CD14-positive monocyte (primary cell): ENCODE data around the gene CACNA1C. TPM values are rescaled to one million over a fixed set of nuclear protein-coding genes. Genes with fewer than 3 reads are reported as not detected.

Source experiments
- DNase-seq, 3 donors: peaks; one replicate each; pipeline ENCODE4 v3.0.0-alpha.2; 2011 to 2022
- H2AFZ ChIP-seq: 2 replicates; pipeline ENCODE4 v1.6.0; 2012; ENCODE audit warnings: mild to moderate bottlenecking, low read depth, low read length, inconsistent platforms; ENCODE audit not compliant: insufficient read depth, poor library complexity, severe bottlenecking
- H3K27ac ChIP-seq, 2 donors: 1 replicate in 1 of 2; 2 replicates in 1 of 2; pipeline ENCODE4 v1.5.1; 2012 to 2013; ENCODE audit warnings: low read length in 2 of 2, control low read depth in 1 of 2, inconsistent platforms in 1 of 2, low read depth in 1 of 2, mild to moderate bottlenecking in 1 of 2
- H3K27me3 ChIP-seq, 2 donors: one replicate each; pipeline versions ENCODE4 v1.6.0 to v1.6.1; 2011 to 2013; ENCODE audit warnings: low read length in 2 of 2; ENCODE audit not compliant: control insufficient read depth in 2 of 2, insufficient read depth in 2 of 2
- H3K36me3 ChIP-seq, 2 donors: replicated peaks in 1 of 2; 1 replicate in 1 of 2; 2 replicates in 1 of 2; pipeline versions ENCODE4 v1.5.1 to v1.6.1; 2012 to 2013; ENCODE audit warnings: low read length in 2 of 2, control low read depth in 1 of 2, inconsistent platforms in 1 of 2, mild to moderate bottlenecking in 1 of 2; ENCODE audit not compliant: insufficient read depth in 2 of 2, control insufficient read depth in 1 of 2
- H3K4me1 ChIP-seq, 2 donors: 1 replicate in 1 of 2; 2 replicates in 1 of 2; pipeline versions ENCODE4 v1.5.1 to v1.6.1; 2012 to 2013; ENCODE audit warnings: low read length in 2 of 2, control low read depth in 1 of 2, inconsistent platforms in 1 of 2, mild to moderate bottlenecking in 1 of 2, moderate library complexity in 1 of 2; ENCODE audit not compliant: insufficient read depth in 2 of 2, control insufficient read depth in 1 of 2
- H3K4me2 ChIP-seq: replicated peaks from 2 replicates; pipeline ENCODE3; 2012; ENCODE audit warnings: low read length, moderate library complexity, mild to moderate bottlenecking; ENCODE audit not compliant: poor library complexity, severe bottlenecking; ENCODE audit errors: extremely low read depth
- H3K4me3 ChIP-seq, 3 experiments: fragments of 200-600 bp in 1 of 3; sonication (generic) in 1 of 3; replicated peaks in 1 of 3; 1 replicate in 2 of 3; 2 replicates in 1 of 3; pipeline ENCODE4 v1.5.1; 2011 to 2013; ENCODE audit warnings: low read length in 3 of 3, mild to moderate bottlenecking in 3 of 3, control low read depth in 2 of 3, low read depth in 2 of 3, inconsistent platforms in 1 of 3, moderate library complexity in 1 of 3
- H3K79me2 ChIP-seq: 2 replicates; pipeline ENCODE4 v1.6.0; 2012; ENCODE audit warnings: mild to moderate bottlenecking, control low read depth, inconsistent platforms, low read length, moderate library complexity; ENCODE audit not compliant: insufficient read depth
- H3K9ac ChIP-seq: 2 replicates; pipeline ENCODE4 v1.6.0; 2017; ENCODE audit warnings: low read length, mild to moderate bottlenecking; ENCODE audit not compliant: insufficient read depth, poor library complexity, severe bottlenecking
- H3K9me3 ChIP-seq, 2 donors: replicated peaks in 1 of 2; 1 replicate in 1 of 2; 2 replicates in 1 of 2; pipeline versions ENCODE4 v1.5.1 to v1.6.1; 2012 to 2013; ENCODE audit warnings: low read length in 2 of 2, control low read depth in 1 of 2; ENCODE audit not compliant: control insufficient read depth in 1 of 2, insufficient read depth in 1 of 2
- H4K20me1 ChIP-seq: 2 replicates; pipeline ENCODE4 v1.6.0; 2012; ENCODE audit warnings: mild to moderate bottlenecking, low read length, control low read depth, moderate library complexity; ENCODE audit not compliant: insufficient read depth
- H3K27ac Mint-ChIP-seq, 7 donors: one replicate each; pipeline ENCODE4 v1.8.0; 2020; ENCODE audit warnings: mild to moderate bottlenecking in 7 of 7, mixed read lengths in 7 of 7, moderate library complexity in 6 of 7, inconsistent platforms in 2 of 7
- H3K27me3 Mint-ChIP-seq, 3 donors: one replicate each; pipeline ENCODE4 v1.8.0; 2021 to 2022; ENCODE audit warnings: low read depth in 3 of 3, mild to moderate bottlenecking in 3 of 3, mixed read lengths in 3 of 3, moderate library complexity in 3 of 3, inconsistent platforms in 1 of 3
- H3K36me3 Mint-ChIP-seq, 2 donors: one replicate each; pipeline ENCODE4 v1.8.0; 2020; ENCODE audit warnings: mixed read lengths in 2 of 2, inconsistent platforms in 1 of 2, mild to moderate bottlenecking in 1 of 2
- H3K4me1 Mint-ChIP-seq: one replicate; pipeline ENCODE4 v1.8.0; 2020; ENCODE audit warnings: mild to moderate bottlenecking, mixed read lengths
- H3K4me3 Mint-ChIP-seq, 2 donors: one replicate each; pipeline ENCODE4 v1.8.0; 2020; ENCODE audit warnings: mild to moderate bottlenecking in 2 of 2, mixed read lengths in 2 of 2, moderate library complexity in 1 of 2
- H3K9me3 Mint-ChIP-seq, 7 donors: one replicate each; pipeline ENCODE4 v1.8.0; 2020 to 2022; ENCODE audit warnings: mixed read lengths in 7 of 7, mild to moderate bottlenecking in 6 of 7, moderate library complexity in 6 of 7, inconsistent platforms in 2 of 7
- WGBS: methylation state at CpG from one replicate; pipeline ENCODE4 v1.1.5; 2013; ENCODE audit warnings: missing lambda C conversion rate; ENCODE audit not compliant: insufficient coverage; 5-methylcytosine and 5-hydroxymethylcytosine counted together
- intact Hi-C, 2 donors: fragments of 100-400 bp; cut with micrococcal nuclease; formaldehyde crosslinking; loops; one replicate each; pipeline versions ENCODE4 v1.15.0 to v1.15.1; 2023
- polyA plus RNA-seq, 3 donors: library from polyadenylated mRNA; depleted of rRNA in 1 of 3; unstranded in 2 of 3; stranded (reverse) in 1 of 3; fragments of 300-500 nt in 2 of 3; fragments of >200 nt in 1 of 3; fragmentation: Illumina TruSeq in 2 of 3; gene quantifications; 1 replicate in 2 of 3; 2 replicates in 1 of 3; pipeline ENCODE4 v1.2.3, GENCODE V29; 2012 to 2021
- TF ChIP-seq, protein P1 (sequence below): fragments of 200-600 bp; IDR thresholded peaks from one replicate; pipeline ENCODE4 v1.8.0; 2022; ENCODE audit warnings: antibody characterized with exemption, mild to moderate bottlenecking

CACNA1C gene
- polyA plus RNA-seq, 3 donors = not detected

DNA sequence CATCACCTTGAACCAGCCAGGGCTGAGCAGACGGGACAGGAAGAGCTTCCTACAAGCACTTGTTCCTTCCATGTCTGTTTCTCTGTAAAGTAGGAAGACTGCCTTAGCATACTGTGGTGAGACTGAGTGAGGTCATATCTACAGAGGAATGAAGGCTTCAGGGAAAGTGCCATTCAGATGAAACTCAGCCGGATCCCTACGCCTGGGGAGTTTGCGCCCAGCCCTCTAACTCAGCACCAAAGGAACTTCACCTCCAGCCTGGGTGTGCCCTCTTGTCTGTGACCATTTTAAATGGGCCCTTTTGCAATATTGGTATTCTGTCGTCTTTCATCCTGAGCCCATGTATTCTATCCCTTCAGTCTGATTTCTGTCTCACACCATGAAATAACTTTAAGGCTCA is 566.3 kb downstream of the CACNA1C start:
- H3K36me3 ChIP-seq = no peaks in the 10 kb centered on the region
- no peak for DNase-seq
- no peaks in the 10 kb centered on the region for H3K36me3 Mint-ChIP-seq
- H3K79me2 ChIP-seq = no peaks in the 10 kb centered on the region
- no peaks in the 10 kb centered on the region for H3K9me3 ChIP-seq
- intact Hi-C loops = no loop called here
- peaks cover 19 to 46% (median 24%) of the 10 kb centered on the region in 3 donors for H3K27me3 Mint-ChIP-seq
- H3K27me3 ChIP-seq = peaks cover 0 to 5% of the 10 kb centered on the region in 2 donors
- no peak overlapping the region for H3K9ac ChIP-seq
- H3K27ac Mint-ChIP-seq = no peak overlapping the region
- H3K4me3 Mint-ChIP-seq = no peak overlapping the region
- TF ChIP-seq, protein P1, sequence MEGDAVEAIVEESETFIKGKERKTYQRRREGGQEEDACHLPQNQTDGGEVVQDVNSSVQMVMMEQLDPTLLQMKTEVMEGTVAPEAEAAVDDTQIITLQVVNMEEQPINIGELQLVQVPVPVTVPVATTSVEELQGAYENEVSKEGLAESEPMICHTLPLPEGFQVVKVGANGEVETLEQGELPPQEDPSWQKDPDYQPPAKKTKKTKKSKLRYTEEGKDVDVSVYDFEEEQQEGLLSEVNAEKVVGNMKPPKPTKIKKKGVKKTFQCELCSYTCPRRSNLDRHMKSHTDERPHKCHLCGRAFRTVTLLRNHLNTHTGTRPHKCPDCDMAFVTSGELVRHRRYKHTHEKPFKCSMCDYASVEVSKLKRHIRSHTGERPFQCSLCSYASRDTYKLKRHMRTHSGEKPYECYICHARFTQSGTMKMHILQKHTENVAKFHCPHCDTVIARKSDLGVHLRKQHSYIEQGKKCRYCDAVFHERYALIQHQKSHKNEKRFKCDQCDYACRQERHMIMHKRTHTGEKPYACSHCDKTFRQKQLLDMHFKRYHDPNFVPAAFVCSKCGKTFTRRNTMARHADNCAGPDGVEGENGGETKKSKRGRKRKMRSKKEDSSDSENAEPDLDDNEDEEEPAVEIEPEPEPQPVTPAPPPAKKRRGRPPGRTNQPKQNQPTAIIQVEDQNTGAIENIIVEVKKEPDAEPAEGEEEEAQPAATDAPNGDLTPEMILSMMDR = no peak
- H3K4me3 ChIP-seq = no peak overlapping the region
- no peak overlapping the region for H3K27ac ChIP-seq
- H4K20me1 ChIP-seq = no peaks in the 10 kb centered on the region
- H3K4me1 ChIP-seq = no peaks in the 10 kb centered on the region
- peaks cover 9% of the 10 kb centered on the region for H3K4me1 Mint-ChIP-seq
- H2AFZ ChIP-seq = no peak overlapping the region
- 100% methylated on average over 1 of the region's 5 CpGs for WGBS
- H3K9me3 Mint-ChIP-seq = no peaks in the 10 kb centered on the region
- no peak overlapping the region for H3K4me2 ChIP-seq

DNA sequence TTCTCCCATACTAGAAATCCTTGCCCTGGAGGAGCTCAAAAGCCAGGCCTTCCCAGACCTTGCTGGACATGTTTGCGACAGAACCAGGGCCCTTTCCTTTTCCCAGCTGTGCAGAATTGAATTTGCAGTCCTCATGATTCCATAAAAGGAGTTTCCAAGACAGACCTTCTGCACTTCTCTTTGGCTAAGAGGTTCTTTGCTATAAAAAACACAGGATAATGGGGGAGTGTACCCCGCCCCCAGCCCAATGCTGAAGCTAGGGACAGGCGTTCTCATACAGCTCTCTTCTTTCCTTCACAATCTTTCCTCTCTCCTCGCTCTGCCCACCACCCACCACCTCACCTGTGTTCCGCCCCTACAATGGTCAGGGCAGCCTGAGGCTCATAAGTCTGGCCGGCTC is 569.7 kb downstream of the CACNA1C start:
- Histone ChIP-seq H3K9ac (no peak overlapping the region), H3K9me3 (no peaks in the 10 kb centered on the region), H3K79me2 (no peaks in the 10 kb centered on the region), H3K4me1 (no peaks in the 10 kb centered on the region), H3K4me3 (no peak overlapping the region), H2AFZ (no peak overlapping the region), H3K4me2 (no peak overlapping the region), H3K27me3 (peaks cover 0 to 21% of the 10 kb centered on the region in 2 donors), H3K27ac (no peak overlapping the region), H3K36me3 (no peaks in the 10 kb centered on the region), H4K20me1 (no peaks in the 10 kb centered on the region)
- intact Hi-C loops = no loop called here
- peaks cover 7% of the 10 kb centered on the region for H3K4me1 Mint-ChIP-seq
- H3K27ac Mint-ChIP-seq = no peak overlapping the region
- peaks cover 23 to 49% (median 28%) of the 10 kb centered on the region in 3 donors for H3K27me3 Mint-ChIP-seq
- 87% methylated on average over 5 of the region's 6 CpGs for WGBS
- no peak overlapping the region for H3K4me3 Mint-ChIP-seq
- no peak for DNase-seq
- H3K36me3 Mint-ChIP-seq = no peaks in the 10 kb centered on the region
- H3K9me3 Mint-ChIP-seq = no peaks in the 10 kb centered on the region
- TF ChIP-seq, protein P1 = no peak
